ENCODE results near the gene AKNA. TPM values are rescaled to one million over a fixed set of nuclear protein-coding genes. Genes with fewer than 3 reads are reported as not detected.
A peak's percentile ranks its signal among the peaks of the same experiment; 100 is the strongest.

The AKNA gene
- polyA plus RNA-seq, 1 donor from 2014 or later: 1.2 TPM

DNA sequence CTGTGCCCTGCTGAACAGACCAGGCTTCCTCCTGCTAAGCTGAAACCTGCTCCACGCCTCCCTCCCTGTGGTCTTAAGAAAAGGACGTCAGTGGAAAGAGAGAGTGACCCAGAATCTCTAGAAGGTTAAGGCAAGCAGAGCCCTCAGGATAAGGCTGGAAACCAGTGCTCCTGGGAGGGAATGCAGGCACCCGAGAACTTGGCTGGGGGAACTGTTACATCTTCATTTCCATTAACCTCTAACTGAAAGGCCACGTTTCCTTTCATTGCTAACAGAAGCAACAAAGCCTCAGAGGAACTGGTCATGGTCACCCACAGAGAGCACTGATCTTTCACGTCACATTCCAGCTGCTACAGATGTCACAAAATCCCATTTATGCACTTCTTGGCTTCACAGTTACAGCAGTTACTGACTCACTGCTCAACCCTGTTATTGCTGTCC lies 26.1 kb upstream of the AKNA start:
- H4K20me1 ChIP-seq (ENCODE audit: insufficient read depth): no peaks in the 10 kb centered on the region
- no peak for TF ChIP-seq EZH2 (IDR thresholded peaks at IDR 0.05; ENCODE audit: borderline replicate concordance, insufficient read depth, low read length, poor library complexity, severe bottlenecking)
- TF ChIP-seq, protein P1, sequence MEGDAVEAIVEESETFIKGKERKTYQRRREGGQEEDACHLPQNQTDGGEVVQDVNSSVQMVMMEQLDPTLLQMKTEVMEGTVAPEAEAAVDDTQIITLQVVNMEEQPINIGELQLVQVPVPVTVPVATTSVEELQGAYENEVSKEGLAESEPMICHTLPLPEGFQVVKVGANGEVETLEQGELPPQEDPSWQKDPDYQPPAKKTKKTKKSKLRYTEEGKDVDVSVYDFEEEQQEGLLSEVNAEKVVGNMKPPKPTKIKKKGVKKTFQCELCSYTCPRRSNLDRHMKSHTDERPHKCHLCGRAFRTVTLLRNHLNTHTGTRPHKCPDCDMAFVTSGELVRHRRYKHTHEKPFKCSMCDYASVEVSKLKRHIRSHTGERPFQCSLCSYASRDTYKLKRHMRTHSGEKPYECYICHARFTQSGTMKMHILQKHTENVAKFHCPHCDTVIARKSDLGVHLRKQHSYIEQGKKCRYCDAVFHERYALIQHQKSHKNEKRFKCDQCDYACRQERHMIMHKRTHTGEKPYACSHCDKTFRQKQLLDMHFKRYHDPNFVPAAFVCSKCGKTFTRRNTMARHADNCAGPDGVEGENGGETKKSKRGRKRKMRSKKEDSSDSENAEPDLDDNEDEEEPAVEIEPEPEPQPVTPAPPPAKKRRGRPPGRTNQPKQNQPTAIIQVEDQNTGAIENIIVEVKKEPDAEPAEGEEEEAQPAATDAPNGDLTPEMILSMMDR (IDR thresholded peaks at IDR 0.05; ENCODE audit: poor library complexity, severe bottlenecking): no peak
- H3K27me3 ChIP-seq (ENCODE audit: insufficient read depth, low read depth, low read length): no peaks in the 10 kb centered on the region
- no peaks in the 10 kb centered on the region for H3F3A ChIP-seq (ENCODE audit: insufficient read depth, low read length, poor library complexity, severe bottlenecking)
- peak overlapping the region; percentile 35 for H3K4me2 ChIP-seq (ENCODE audit: low read length)
- no peaks in the 10 kb centered on the region for H3K9me2 ChIP-seq (ENCODE audit: insufficient read depth, low read length)
- no peaks in the 10 kb centered on the region for H3K9me3 ChIP-seq (ENCODE audit: low read length)
- H3K79me2 ChIP-seq (replicated peaks; ENCODE audit: insufficient read depth, low read length): no peaks in the 10 kb centered on the region
- no peaks in the 10 kb centered on the region for H3K36me3 ChIP-seq (ENCODE audit: insufficient read depth, low read length)
- peak overlapping the region; percentile 1 for H3K9ac ChIP-seq (ENCODE audit: low read length)
- no peak overlapping the region for H3K4me3 ChIP-seq (ENCODE audit: low read length)
- H3K27ac ChIP-seq (ENCODE audit: low read length): peak overlapping the region; percentile 20
- no peak overlapping the region for H2AFZ ChIP-seq (ENCODE audit: low read depth, low read length)

DNA sequence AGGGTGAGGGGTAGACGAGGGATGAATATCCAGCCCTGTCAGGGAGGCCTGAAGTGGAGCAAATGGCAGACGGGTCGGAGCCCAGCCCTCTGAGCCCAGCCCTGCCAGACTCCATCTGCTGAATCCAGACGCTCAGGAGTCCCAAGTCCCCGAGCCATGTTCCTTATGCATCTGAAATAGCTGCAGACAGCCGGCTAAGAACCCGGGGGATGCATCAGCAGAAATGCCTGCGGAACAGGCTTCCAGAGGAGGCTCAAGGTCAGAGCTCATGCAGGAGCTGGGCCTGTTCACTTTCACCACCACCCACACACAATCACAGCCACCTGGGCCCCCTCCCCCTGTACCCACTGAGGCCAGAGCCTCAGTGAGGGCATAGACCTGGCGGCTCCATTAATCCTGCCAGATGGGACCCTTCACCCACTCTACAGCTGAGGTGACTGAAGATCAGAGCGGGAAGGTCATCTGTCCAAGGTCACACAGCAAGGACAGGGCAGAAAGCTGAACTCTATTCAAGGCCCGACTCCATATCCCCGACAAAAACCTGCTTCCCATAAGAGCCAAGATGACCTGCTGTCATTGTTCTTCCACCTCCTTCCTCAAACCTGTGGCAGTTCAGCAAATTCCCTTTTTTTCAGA lies 24.4 kb upstream of the AKNA start:
- no peak overlapping the region for H3K27ac ChIP-seq (ENCODE audit: low read length)

More for the DNA sequence above, 24.4 kb upstream of the AKNA start:
- Histone ChIP-seq H3K9me2 (ENCODE audit: insufficient read depth, low read length) (no peaks in the 10 kb centered on the region), H3K4me3 (ENCODE audit: low read length) (no peak overlapping the region), H3K4me2 (ENCODE audit: low read length) (no peak overlapping the region), H2AFZ (ENCODE audit: low read depth, low read length) (no peak overlapping the region), H3K9ac (ENCODE audit: low read length) (no peak overlapping the region), H4K20me1 (ENCODE audit: insufficient read depth) (no peaks in the 10 kb centered on the region), H3F3A (ENCODE audit: insufficient read depth, low read length, poor library complexity, severe bottlenecking) (no peaks in the 10 kb centered on the region), H3K27me3 (ENCODE audit: insufficient read depth, low read depth, low read length) (no peaks in the 10 kb centered on the region), H3K36me3 (ENCODE audit: insufficient read depth, low read length) (no peaks in the 10 kb centered on the region), H3K79me2 (replicated peaks; ENCODE audit: insufficient read depth, low read length) (no peaks in the 10 kb centered on the region), H3K9me3 (ENCODE audit: low read length) (no peaks in the 10 kb centered on the region)
- no peak for TF ChIP-seq EP300 (conservative IDR thresholded peaks at IDR 0.05; ENCODE audit: poor library complexity, severe bottlenecking)
- TF ChIP-seq, protein P2, sequence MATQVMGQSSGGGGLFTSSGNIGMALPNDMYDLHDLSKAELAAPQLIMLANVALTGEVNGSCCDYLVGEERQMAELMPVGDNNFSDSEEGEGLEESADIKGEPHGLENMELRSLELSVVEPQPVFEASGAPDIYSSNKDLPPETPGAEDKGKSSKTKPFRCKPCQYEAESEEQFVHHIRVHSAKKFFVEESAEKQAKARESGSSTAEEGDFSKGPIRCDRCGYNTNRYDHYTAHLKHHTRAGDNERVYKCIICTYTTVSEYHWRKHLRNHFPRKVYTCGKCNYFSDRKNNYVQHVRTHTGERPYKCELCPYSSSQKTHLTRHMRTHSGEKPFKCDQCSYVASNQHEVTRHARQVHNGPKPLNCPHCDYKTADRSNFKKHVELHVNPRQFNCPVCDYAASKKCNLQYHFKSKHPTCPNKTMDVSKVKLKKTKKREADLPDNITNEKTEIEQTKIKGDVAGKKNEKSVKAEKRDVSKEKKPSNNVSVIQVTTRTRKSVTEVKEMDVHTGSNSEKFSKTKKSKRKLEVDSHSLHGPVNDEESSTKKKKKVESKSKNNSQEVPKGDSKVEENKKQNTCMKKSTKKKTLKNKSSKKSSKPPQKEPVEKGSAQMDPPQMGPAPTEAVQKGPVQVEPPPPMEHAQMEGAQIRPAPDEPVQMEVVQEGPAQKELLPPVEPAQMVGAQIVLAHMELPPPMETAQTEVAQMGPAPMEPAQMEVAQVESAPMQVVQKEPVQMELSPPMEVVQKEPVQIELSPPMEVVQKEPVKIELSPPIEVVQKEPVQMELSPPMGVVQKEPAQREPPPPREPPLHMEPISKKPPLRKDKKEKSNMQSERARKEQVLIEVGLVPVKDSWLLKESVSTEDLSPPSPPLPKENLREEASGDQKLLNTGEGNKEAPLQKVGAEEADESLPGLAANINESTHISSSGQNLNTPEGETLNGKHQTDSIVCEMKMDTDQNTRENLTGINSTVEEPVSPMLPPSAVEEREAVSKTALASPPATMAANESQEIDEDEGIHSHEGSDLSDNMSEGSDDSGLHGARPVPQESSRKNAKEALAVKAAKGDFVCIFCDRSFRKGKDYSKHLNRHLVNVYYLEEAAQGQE (IDR thresholded peaks at IDR 0.05; ENCODE audit: borderline replicate concordance): no peak
- TF ChIP-seq SMC3 (conservative IDR thresholded peaks at IDR 0.05; ENCODE audit: poor library complexity): no peak
- TF ChIP-seq RAD21 (conservative IDR thresholded peaks at IDR 0.05): no peak
- no peak for TF ChIP-seq EZH2 (IDR thresholded peaks at IDR 0.05; ENCODE audit: borderline replicate concordance, insufficient read depth, low read length, poor library complexity, severe bottlenecking)
- TF ChIP-seq MXI1 (conservative IDR thresholded peaks at IDR 0.05; ENCODE audit: poor library complexity, severe bottlenecking): no peak
- TF ChIP-seq POLR2AphosphoS5 (IDR thresholded peaks at IDR 0.05): no peak
- no peak for TF ChIP-seq TAF1 (IDR thresholded peaks at IDR 0.05; ENCODE audit: low read depth)
- TF ChIP-seq, protein P1 (IDR thresholded peaks at IDR 0.05; ENCODE audit: poor library complexity, severe bottlenecking): no peak
